HCT116 (cell line): ENCODE results near the gene NXF1. TPM values are rescaled to one million over a fixed set of nuclear protein-coding genes. Genes with fewer than 3 reads are reported as not detected.

Experiments
- ATAC-seq: fragments of 200-7000 bp; cut with Tn5 transposase; 2 replicates; pipeline ENCODE4 v1.9.1; 2020; ENCODE audit warnings: mild to moderate bottlenecking, moderate library complexity
- BruUV-seq: library from RNA; stranded (reverse); fragments of 400-500 nt; replicated peaks from 2 replicates; lab custom pipeline; 2021; lab: Mats Ljungman, UMichigan
- CTCF ChIA-PET: fragments of 300-600 bp; sonication (Branson Sonifier 250); formaldehyde crosslinking; loops from one replicate; lab custom pipeline; 2021; ENCODE audit warnings: antibody characterized with exemption; lab: Charles Lee
- POLR2A ChIA-PET: fragments of 300-600, 350-600 bp; sonication (Branson Sonifier 250); formaldehyde crosslinking; loops from one replicate; lab custom pipeline; 2021; ENCODE audit warnings: antibody characterized with exemption; lab: Charles Lee
- RAD21 ChIA-PET, 2 experiments: fragments of 300-600 bp; sonication (Branson Sonifier 250); formaldehyde crosslinking; loops; one replicate each; lab custom pipeline; 2023; ENCODE audit warnings: low total read pairs in 2 of 2; ENCODE audit not compliant: uncharacterized antibody in 2 of 2, unreplicated experiment in 2 of 2, low non-redundant PET in 1 of 2; lab: Charles Lee
- DNase-seq: peaks from one replicate; pipeline ENCODE4 v3.0.0-alpha.2; 2010; ENCODE audit warnings: low read depth, low spot score
- H2AFZ ChIP-seq: fragments of 200-600 bp; shearing (Covaris generic), sonication (generic); 2 replicates; pipeline ENCODE4 v1.6.1; 2017; ENCODE audit warnings: low read depth, mixed run types, mixed read lengths, antibody characterized with exemption, low read length; ENCODE audit not compliant: poor library complexity, severe bottlenecking
- H3K27ac ChIP-seq: 2 replicates; pipeline ENCODE4 v1.5.1; 2012; ENCODE audit warnings: low read depth, low read length
- H3K27me3 ChIP-seq: fragments of 200-600 bp; sonication (generic); 2 replicates; pipeline ENCODE4 v1.6.1; 2016; ENCODE audit warnings: mixed run types, low read length, mixed read lengths; ENCODE audit not compliant: insufficient read depth
- H3K36me3 ChIP-seq, 2 experiments: fragments of 200-500 bp in 1 of 2; fragments of 200-600 bp in 1 of 2; sonication (Bioruptor generic) in 1 of 2; sonication (generic) in 1 of 2; 2 replicates each; pipeline versions ENCODE4 v1.5.1 to v1.6.1; 2014 to 2016; ENCODE audit warnings: low read length in 2 of 2, inconsistent platforms in 1 of 2, mixed read lengths in 1 of 2, mixed run types in 1 of 2; ENCODE audit not compliant: insufficient read depth in 2 of 2, control insufficient read depth in 1 of 2
- H3K4me1 ChIP-seq, 2 experiments: fragments of 200-600 bp in 1 of 2; sonication (generic) in 1 of 2; 2 replicates each; pipeline versions ENCODE4 v1.5.1 to v1.6.1; 2012 to 2017; ENCODE audit warnings: low read length in 2 of 2, inconsistent platforms in 1 of 2, mild to moderate bottlenecking in 1 of 2, mixed read lengths in 1 of 2, mixed run types in 1 of 2, moderate library complexity in 1 of 2; ENCODE audit not compliant: insufficient read depth in 2 of 2, control insufficient read depth in 1 of 2
- H3K4me2 ChIP-seq: fragments of 200-600 bp; sonication (generic); 2 replicates; pipeline ENCODE4 v1.6.1; 2017; ENCODE audit warnings: mixed run types, low read length, mixed read lengths
- H3K4me3 ChIP-seq, 2 experiments: fragments of 200-600 bp in 1 of 2; sonication (generic) in 1 of 2; replicated peaks in 1 of 2; 2 replicates each; pipeline ENCODE4 v1.5.1; 2011 to 2016; ENCODE audit warnings: low read length in 2 of 2, control low read depth in 1 of 2, low read depth in 1 of 2, mild to moderate bottlenecking in 1 of 2, mixed read lengths in 1 of 2, mixed run types in 1 of 2
- H3K79me2 ChIP-seq: fragments of 200-600 bp; sonication (generic); 2 replicates; pipeline ENCODE4 v1.6.1; 2017; ENCODE audit warnings: mild to moderate bottlenecking, mixed run types, low read length, moderate library complexity, mixed read lengths; ENCODE audit not compliant: insufficient read depth
- H3K9ac ChIP-seq: fragments of 200-600 bp; sonication (generic); 2 replicates; pipeline ENCODE4 v1.6.1; 2016; ENCODE audit warnings: low read length, mixed read lengths
- H3K9me2 ChIP-seq: fragments of 200-600 bp; sonication (generic), shearing (Covaris generic); 2 replicates; pipeline ENCODE4 v1.6.1; 2017; ENCODE audit warnings: mixed run types, mild to moderate bottlenecking, moderate library complexity; ENCODE audit not compliant: insufficient read depth
- H3K9me3 ChIP-seq, 2 experiments: fragments of 200-500 bp in 1 of 2; fragments of 200-600 bp in 1 of 2; sonication (Bioruptor generic) in 1 of 2; sonication (generic) in 1 of 2; 2 replicates each; pipeline ENCODE4 v1.6.1; 2014 to 2017; ENCODE audit warnings: low read length in 2 of 2, mixed read lengths in 2 of 2, inconsistent platforms in 1 of 2, low read depth in 1 of 2, mild to moderate bottlenecking in 1 of 2, mixed run types in 1 of 2, moderate library complexity in 1 of 2; ENCODE audit not compliant: control insufficient read depth in 1 of 2, insufficient read depth in 1 of 2
- H4K20me1 ChIP-seq: fragments of 200-600 bp; sonication (generic), shearing (Covaris generic); 2 replicates; pipeline ENCODE4 v1.6.1; 2017; ENCODE audit warnings: mixed run types, mild to moderate bottlenecking, moderate library complexity; ENCODE audit not compliant: insufficient read depth
- CEBPB ChIP-seq: IDR thresholded peaks from 2 replicates; pipeline ENCODE4 v1.6.1; 2012; ENCODE audit warnings: low read depth
- ELF1 ChIP-seq: IDR thresholded peaks from 2 replicates; pipeline ENCODE4 v1.6.1; 2012; ENCODE audit warnings: low read depth, borderline replicate concordance
- POLR2AphosphoS5 ChIP-seq: IDR thresholded peaks from 2 replicates; pipeline ENCODE4 v1.6.1; 2011; ENCODE audit warnings: mild to moderate bottlenecking, low read depth, low read length, moderate library complexity
- REST ChIP-seq: IDR thresholded peaks from 2 replicates; pipeline ENCODE4 v1.6.1; 2012; ENCODE audit warnings: low read depth
- SIN3A ChIP-seq: IDR thresholded peaks from 2 replicates; pipeline ENCODE4 v1.6.1; 2012; ENCODE audit warnings: low read depth
- SRF ChIP-seq: IDR thresholded peaks from 2 replicates; pipeline ENCODE4 v1.6.1; 2012; ENCODE audit warnings: low read depth
- TCF7L2 ChIP-seq: IDR thresholded peaks from 2 replicates; pipeline ENCODE4 v1.7.0; 2011; ENCODE audit warnings: borderline replicate concordance, inconsistent platforms; ENCODE audit not compliant: insufficient read depth, insufficient read length; ENCODE audit errors: extremely low read depth
- intact Hi-C: fragments of 100-400 bp; cut with micrococcal nuclease; formaldehyde crosslinking; loops from 2 replicates; pipeline ENCODE4 v1.10.0; 2022
- total RNA-seq: library from RNA; stranded (reverse); gene quantifications from one replicate; pipeline ENCODE4 v1.2.1, GENCODE V29; 2021; ENCODE audit not compliant: unreplicated experiment

Gene NXF1
- total RNA-seq, 1 experiment from 2014 or later, result 55.5 TPM

DNA sequence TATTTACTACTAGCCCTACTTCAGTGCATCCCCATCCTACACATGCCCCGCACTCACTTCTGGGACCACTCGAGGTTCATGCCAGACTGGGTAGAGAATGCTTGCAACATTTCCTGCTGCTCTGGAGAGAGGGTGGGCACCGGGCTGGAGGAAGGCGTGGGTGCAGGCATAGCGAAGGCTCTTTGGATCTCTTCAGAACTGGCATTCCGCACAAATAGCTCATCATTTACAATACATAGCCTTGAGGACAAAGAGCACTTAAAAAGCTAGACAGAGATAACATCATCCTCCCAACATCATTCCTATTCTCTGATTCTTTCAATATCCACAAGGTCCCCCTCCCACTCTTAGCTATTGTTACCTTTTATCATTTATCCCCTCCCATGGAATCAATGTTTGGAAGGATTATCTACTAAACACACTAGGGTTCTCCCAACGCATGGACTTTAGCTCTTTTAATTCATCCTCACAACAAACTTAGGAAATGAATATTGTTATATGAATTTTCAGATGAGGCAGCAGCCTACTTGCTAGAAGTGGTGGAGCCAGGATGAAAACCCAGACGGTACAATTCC, 11.0 kb downstream of the NXF1 start:
- no peaks in the 10 kb centered on the region for H3K9me2 ChIP-seq
- TF ChIP-seq SRF (no peak), REST (no peak), ELF1 (no peak), SIN3A (no peak), POLR2AphosphoS5 (no peak), TCF7L2 (no peak), CEBPB (no peak)
- CTCF ChIA-PET, result no interaction called here
- peaks cover 40 to 72% of the 10 kb centered on the region in 2 experiments for H3K36me3 ChIP-seq
- H3K79me2 ChIP-seq, result peaks cover 25% of the 10 kb centered on the region
- H2AFZ ChIP-seq, result no peak overlapping the region
- POLR2A ChIA-PET, result interaction anchor here (0.7 to 1.5 kb wide), 3 partner anchors 10 to 225 kb away, joined by 4 to 11 read pairs (median 4); no protein-coding TSS in a partner anchor
- no peak overlapping the region for H3K27ac ChIP-seq
- RAD21 ChIA-PET, result no interaction called here
- peaks cover 15 to 27% of the 10 kb centered on the region in 2 experiments; a peak in 3 of 4 replicates for H3K4me1 ChIP-seq
- H3K9me3 ChIP-seq, result no peaks in the 10 kb centered on the region
- no peak overlapping the region for H3K4me2 ChIP-seq
- DNase-seq (no peak), ATAC-seq (no peak)
- H3K4me3 ChIP-seq, result no peak overlapping the region
- intact Hi-C loops, result no loop called here
- no peaks in the 10 kb centered on the region for H4K20me1 ChIP-seq
- H3K9ac ChIP-seq, result no peak overlapping the region
- no peaks in the 10 kb centered on the region for H3K27me3 ChIP-seq
- BruUV-seq, result no TSS peak
